Hematopoietic multipotent progenitor cell treated with erythropoietin and hydrocortisone succinate and interleukin-3 and kit ligand, for 15 days (in vitro differentiated cells): ENCODE measurements around the gene WNT7A.
"Not testable (repeated sequence)": the region's sequence is repeated elsewhere in the genome, so short reads cannot be mapped to it uniquely, and the experiment has no call there.

Source experiments
- DNase-seq: peaks from one replicate; pipeline ENCODE4 v3.0.0-alpha.2; 2015; ENCODE audit warnings: low spot score

Gene WNT7A

DNA sequence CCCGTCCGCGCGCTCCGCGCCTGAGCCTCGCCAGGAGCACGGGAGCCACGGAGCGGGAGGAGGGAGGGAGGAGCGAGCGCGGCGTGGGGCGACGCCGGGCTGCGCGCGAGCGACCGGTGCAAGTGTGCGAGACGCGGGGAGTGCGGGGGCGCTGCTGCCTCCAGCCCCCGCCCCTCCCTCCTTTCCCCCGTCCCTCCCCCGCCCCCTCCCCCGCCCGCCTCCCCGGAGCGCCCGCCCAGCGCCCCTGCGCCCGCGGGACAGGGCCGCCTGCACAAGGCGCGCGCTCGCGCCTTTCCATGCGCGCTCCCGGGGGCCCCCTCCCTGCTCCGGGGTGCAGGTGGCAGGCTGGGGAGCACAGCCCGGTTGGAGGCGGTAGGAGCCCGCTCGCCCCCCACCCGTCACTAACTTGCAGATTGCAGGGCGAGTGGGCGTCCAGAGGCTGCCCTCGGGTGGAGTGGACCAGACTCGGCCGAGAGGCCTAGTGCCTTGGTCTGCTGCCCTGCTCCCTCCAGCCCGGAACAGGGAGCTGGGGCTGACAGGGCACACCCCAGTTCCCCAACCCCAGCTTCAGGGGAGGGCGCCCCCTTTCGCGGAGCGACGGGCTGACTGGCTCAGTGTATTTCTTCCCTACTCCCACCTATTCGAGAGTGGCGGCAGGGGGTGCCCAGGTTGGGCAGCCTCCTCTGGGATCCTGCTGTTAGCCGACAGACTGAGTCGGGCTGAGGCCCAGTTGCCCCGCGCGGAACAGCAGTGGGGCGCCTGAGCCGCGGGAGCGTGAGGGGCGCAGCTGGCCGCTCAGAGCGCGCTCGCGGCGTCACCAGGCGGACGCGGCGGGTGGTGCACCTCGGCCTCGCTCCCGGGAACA is at the start of gene WNT7A:
TSS of gene WNT7A (minus strand) at position 126 of the 865 bp plus-strand sequence. CDS start 255 bp downstream, outside the sequence.
- no peak for DNase-seq

DNA sequence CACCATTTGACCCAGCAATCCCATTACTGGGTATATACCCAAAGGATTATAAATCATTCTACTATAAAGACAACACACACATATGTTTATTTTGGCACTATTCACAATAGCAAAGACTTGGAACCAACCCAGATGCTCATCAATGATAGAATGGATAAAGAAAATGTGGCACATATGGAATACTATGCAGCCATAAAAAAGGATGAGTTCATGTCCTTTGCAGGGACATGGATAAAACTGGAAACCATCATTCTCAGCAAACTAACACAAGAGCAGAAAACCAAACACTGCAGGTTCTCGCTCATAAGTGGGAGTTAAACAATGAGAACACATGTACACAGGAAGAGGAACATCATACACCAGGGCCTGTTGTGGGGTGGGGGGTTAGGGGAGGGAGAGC is 48.9 kb upstream of the WNT7A start:
- not testable (repeated sequence) for DNase-seq

DNA sequence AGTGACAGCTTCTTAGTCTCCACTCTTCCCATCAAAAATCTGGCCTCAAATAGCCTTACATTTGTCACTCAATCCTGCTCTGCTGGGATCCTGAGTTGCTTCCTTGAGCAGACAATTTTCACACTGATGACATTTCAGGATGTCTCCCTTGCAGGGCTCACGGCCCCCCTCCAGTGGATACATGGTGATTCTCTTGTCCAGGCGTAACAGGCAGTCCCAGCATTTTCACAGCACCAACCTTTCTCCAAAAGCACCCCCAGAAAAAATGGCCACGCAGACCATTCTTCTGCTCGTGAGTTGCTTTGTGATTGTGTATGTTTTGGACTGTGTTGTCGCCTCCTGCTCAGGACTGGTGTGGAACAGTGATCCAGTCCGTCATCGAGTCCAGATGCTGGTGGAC is 47.4 kb upstream of the WNT7A start:
- DNase-seq: no peak

DNA sequence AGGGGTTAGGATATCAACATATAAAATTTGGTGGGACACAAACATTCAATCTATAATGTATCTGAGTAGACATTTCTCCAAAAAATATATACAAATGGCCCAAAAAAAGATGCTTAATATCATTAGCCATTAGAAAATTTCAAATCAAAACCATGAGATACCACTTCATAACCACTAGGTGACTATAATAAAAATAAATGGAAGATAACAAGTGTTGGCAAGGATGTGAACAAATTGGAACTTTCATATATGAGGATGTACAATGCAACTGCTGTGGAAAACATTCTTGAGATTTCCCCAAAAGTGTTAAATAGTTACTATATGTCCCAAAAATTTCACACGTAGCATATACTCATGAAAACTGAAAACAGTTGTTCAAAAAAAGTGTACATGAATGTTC is 36.5 kb upstream of the WNT7A start:
- DNase-seq: no peak

DNA sequence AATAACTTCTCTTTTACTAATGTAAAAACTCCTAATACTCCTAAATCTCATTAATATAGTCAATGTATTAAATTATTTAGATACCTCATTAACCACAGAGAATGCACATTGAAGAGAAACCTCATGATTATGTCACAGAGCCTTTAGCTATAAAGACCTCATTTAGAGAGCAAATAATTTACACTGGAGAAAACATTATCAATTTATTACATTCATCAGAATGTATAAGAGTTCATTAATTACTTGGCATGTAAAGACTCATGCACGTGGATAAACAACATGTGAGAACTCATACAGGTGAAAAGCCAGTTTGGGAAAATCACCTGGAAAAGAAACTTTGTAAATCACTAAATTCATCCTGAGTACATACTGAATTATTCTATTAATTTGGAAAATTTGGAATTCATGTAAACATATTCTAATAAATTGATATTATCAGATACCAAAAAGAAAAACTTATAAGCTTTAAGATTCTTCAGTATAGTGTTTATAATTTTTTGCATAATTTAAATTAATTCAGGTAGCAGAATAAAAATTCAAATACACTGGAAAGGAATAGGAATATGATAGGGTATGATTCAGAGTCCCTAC is 22.9 kb upstream of the WNT7A start:
- no peak for DNase-seq

DNA sequence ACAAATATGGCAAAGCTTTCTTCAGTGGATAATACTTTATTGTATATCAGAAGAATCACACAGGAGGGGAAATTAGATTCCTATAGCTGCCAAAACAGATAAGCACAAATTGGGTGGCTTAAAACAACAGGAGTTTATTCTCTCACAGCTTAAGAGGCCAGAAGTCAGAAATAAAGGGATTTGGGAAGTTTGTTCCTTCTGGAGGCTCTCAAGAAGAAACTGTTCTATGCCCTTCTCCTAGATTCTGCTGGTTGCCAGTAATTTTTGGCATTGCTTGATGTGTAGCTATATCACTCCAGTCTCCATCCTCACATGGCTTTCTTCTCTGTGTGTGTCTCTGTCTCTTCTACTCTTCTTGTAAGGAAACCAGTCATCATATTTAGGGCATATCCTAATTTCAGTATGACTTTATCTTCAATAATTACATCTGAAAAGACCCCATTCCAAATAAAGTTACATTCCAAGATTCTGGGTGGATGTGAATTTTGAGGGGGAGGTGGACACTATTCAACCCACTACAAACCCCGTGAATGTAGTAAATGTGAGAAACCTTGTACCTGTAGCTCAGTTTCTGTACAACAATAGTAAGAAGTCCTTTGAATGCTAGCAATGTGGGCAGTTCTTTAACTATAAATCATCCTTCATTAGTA is 22.2 kb upstream of the WNT7A start:
- no peak for DNase-seq

DNA sequence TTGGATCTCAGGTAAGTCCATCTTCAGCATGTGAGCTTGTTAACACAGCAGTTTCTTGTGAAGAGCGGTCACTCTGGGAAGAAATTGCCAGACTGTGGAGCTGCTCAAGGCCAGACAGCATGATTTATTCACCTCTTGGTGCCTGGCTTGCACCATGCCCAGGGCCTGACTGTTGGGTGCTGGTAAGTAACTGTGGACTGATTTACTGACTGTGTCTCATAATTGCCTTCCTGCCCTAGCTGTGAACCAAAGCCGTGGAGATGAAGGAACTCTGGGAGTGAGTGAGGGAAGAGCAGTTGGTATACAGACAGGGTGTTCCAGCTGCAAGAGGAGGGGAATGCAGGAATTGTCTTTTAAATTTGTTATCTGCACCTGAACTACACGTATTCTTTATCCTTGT is 18.5 kb upstream of the WNT7A start:
- DNase-seq: no peak

DNA sequence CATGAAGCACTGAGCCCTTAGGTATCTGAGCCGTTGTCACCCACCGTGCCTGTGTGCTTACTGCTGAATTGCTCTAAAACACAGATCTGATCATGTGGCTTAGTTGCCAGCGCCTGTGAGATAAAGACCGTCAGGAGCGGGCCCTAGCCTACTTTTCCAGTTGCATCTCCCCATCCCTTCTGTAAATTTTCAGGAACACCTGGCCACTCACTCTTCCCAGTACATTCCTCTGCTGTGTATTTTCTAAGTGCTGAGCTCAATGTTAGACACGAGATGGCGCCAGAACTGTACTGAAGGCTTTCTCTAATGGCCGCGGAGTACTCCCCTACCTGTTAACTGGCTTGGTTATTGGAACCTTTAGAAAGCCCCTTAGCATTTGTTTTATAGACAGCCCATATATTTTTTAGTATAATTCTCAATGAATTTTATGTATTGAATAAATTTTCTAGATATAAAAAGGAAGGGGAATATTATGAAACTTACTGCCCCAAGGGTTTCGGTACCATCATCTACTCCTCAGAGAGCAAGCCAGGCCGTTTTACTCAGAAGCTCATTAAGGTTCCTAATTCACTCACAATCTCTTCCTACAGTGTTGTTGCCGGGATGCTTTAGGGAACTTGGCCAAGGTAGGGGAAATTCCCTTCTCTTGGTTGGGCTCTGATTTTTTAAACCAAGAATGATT is 16.7 kb upstream of the WNT7A start:
- DNase-seq: peak; percentile 58

DNA sequence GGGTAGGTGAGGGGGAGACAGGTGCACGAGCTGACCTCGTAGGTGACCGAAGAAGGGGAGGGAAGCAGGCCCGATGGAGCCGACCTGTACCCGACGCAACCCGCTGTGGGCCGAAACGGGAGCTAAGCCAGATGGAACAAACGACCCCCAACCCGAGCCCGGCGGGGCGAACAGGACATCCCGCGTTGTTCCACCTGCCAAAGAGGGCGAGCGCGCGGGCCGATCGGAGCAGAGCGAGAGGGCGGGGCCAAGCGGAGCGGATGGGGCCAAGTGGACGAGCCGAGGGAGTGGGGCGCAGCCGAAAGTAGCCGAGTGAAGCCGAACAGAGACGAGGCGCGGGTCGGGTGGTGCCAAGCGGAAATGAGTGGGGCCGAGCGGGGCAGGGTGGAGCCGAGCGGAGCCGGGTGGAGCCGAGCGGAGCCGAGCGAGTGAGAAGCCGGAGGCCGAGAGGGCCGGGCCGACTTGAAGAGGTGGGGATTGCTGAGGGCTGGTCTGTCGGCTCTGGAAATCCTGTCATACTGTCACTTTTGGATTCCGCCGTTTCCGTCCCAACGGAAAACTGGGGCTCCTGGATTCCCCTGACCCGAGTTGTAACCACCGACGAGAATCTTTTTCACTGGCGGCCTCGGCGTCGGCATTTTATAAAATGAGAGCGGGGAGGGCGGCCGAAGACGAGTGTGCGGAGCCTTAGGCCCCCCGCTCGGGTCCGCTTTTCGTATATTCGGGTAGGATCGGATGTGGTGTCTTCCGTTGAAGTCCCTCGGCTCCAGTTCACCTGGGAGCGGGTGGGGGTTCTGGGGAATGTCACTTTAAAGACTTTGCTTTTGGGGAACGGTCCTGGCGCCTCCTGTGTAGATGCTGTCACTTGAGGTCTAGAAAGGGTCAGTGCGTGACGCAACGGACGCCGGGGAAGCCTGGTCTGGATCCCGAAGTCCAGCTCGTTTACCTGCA is 15.6 kb upstream of the WNT7A start:
- peak; percentile 75 for DNase-seq

DNA sequence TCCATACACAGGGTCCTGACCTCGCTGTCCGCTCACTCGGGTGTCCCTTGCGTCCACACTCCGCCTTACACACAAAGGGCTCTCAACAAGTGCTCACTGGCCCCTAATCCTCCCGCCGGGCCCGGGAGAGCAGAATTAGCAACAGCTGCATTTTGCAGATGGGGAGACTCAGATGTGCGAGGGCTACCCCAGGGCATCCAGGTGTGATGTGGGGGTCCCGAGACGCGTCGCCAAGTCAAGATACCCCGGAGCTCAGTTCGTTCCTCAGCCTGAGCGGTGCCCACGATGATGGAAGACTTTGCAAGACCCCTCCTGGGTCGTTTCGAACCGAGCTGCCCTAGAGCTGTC is 14.9 kb upstream of the WNT7A start:
- no peak for DNase-seq

DNA sequence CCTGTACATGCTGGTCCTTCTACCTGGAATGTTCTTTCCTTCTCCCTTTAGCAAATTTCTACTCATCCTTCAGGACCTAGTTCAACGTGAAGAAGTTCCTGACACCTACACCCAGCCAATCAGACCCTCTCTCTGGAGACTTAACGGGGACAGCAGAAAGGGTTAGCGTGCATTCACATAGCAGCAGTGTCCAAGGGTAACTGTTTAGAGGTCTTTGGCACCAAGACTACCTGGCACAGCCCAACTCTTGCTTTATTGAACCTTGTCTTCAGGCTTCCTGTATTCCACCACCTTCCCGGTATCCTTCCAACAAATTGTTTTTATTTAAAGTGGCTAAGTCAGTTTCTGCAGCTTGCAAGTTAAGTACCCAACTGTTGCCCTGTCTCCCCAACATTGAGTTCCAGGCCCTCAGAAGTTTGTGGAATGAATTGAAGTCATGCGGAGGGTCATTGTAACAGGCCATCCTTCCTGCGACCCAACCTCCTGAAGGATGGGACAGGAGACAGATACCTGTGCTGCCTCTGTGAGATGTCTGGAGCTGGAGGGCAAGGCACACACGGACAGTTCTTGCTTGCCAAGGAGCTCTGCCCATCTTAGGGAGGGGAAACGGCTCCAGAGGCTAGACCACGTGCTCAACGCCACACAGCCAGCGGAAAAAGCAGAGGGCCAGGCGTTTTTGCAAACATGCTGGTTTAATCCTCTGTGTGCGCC is 14.4 kb upstream of the WNT7A start:
- DNase-seq: no peak

DNA sequence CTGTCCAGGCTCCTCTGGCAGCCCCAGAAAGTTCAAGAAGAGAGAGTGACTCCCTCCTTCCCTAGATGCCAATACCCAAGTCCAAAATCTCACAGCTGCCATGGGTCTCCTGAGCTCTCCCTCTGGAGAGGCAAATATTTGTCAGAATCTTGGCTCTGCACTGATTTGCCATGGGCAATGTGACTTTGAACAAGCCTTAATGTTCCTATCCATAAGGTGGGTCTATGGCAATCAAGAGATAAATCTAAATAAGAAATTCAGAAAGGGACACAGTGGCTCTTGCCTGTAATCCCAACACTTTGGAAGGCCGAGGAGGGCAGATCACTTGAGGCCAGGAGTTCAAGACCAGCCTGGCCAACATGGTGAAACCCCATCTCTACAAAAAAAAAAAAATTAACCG is 12.4 kb upstream of the WNT7A start:
- no peak for DNase-seq

DNA sequence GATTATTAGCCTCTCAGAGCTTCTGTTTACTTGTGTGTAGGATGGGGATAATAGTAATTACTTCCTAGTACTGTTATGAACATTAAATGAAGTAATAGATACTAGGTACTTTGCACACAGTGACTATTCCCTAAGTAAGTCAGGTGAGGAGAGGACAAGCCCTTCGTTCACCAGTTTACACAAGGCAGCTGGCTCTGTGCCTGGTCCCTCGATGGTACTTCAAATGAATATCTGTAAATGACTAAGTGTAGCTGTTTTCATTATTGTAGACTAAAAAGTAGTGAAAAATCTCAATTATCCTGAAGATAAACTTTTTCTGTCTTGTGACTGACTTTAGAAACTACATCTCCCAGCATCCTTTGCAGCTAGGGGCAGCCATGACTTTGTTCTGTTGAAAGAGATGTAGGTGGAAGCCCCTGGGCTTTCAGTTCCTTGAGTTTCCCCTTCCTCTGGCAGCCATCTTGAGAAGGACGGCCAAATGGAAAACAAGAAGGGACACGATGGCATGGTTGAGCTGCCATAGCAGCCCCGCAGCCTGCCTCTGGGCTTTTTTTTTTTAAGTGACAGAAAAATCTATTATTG is 11.7 kb upstream of the WNT7A start:
- no peak for DNase-seq

DNA sequence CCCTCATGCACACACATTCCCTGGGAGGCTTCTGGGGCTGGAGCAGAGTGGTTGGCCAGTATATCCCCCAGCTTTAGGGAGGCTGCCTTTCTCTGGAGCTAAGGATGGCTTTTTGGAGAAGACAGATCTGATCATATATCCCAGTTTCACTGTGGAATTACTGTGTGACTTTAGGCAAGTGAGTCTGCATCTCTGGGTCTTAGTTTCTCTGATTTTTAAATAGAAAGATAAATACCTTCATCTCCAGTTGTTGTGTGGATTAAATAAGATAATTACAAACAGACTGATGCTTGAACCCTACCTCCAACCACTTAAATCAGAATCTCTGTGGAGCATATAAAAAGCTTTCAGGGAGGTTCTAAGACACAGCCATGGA is 11.1 kb upstream of the WNT7A start:
- peak; percentile 6 for DNase-seq

DNA sequence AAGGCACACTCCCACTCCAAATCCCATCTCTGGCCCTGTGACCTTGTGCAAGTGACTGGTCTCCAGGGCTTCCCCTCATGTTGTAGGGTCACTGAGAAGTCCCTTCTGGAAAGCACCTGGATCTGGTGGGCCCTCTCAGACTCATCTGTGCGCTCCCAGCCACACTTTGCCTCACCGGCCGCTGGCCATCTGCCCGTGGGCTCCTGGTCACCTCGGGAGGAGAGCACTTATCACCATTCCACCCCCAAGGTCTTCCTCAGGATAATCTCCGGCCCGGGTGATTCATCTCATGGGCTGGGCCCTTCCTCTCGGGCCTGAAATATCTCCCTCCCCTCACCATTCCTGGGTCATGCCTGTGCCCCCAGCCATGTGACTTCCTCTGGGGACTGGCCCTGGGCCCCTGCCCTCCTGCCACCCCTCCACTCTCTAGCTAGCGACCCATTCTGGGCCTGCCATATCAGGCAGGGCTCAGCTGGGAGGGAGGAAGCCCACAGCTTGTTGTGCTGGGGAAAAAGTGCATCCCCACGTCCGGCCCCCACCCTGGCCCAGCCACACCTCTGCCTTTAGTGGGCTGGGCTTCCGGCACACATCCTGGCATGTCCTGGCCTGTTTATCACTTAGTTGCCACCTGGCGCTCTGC is 10.6 kb upstream of the WNT7A start:
- DNase-seq: no peak

DNA sequence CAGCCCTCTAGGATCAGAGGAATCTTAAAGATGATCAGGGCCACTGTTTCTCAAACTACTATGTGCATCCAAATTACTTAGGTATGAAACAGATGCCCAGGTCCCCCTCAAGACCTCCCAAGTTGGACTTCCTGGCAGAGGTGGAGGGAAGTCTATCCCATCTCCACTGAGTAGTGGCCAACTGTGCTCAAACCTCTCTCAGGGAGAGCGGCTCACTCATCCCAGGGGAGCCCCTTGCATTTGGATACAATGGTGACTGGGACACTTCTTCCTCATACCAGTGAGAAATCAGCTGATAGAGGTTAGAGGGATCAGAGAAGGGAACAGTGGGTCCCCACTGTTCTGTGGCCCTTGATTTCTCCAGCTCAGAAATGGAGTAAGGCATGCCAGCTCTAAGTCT is 8.7 kb upstream of the WNT7A start:
- no peak for DNase-seq

DNA sequence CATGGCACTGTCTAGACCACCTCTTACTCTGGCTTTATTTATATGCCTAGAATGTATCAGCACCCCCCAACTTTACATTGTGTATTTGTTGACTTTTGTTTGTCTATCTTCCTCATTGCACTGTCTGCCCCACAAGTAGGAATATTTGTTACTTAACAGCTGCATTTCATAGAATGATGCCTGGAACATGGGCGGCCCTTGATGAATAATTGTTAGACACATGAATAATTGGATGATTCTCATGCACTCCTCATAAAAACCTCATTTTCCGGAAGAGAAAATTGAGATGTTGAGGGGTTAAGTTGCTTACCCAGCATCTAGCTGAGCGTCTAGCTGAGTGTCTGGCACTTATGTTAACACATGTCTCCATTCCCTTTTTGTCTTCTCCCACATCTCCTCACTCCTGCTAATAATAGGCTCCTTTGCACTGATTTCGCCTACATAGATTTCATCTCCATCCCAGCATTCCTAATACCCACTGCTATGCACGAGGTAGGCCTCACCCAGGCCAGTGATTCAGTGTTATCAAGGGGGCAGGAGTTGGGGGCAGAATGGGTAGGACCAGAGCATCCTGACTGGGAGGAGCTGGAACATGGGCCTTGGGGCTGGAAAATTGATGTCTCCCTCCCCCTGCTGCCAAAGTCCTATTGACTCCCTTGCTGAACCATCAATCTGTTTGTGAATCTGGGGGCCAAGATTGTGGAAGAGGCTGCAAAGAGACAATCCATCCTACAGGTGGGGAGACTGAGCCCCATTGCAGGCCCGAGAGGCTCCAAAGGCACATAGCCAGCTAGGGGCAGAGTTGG is 7.8 kb upstream of the WNT7A start:
- no peak for DNase-seq

DNA sequence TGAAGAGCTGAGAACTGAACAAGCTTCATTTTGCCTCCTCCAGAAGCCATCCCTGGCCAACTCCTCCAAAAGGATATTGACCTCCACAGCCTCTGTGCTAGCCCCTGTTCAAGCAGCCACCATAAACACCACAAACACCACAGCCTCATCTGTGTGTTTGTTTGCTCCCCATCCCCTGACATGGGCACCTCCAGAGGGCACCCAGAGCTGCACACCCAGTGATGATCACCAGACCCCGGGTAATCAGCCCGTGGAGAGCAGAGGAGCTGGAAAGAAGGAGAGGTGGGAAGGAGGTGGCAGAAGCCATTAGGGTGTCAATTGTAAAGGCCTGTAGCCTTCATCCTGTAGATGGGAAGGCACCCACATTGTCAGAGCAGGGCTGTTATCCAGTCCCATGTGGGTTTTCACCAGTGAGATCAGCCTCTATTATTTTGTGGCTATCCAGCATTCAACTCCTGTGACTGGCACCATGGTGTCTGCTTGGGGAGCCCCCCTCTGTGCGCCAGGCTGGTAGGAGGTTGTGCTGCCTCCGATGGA is 6.8 kb upstream of the WNT7A start:
- DNase-seq: no peak

DNA sequence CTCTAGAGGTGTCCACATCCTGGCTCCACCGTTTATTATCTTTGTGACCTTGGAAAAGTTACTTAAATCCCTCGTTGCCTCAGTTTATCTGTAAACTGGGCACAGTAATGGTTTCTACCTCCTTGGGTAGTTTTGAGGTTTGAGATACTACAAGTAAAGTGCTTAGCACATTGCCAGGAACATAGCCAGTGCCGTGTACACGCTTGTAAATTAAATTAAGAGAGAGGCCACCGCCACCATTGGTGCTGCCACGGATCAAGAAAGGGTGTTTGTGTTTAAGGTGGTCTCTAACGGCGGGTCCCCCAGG is 5.8 kb upstream of the WNT7A start:
- no peak for DNase-seq
